GM12865 (cell line): ENCODE data around the gene ZNF552.
"Not testable (repeated sequence)": the region's sequence is repeated elsewhere in the genome, so short reads cannot be mapped to it uniquely, and the experiment has no call there.

Experiments
- DNase-seq: peaks from one replicate; pipeline ENCODE4 v3.0.0; 2010; ENCODE audit warnings: low read depth
- H3K4me3 ChIP-seq: 2 replicates; pipeline ENCODE4 v1.5.1; 2011; ENCODE audit warnings: mild to moderate bottlenecking, low read depth, low read length, control low read depth
- TF ChIP-seq, protein P1 (sequence below): IDR thresholded peaks from 2 replicates; pipeline ENCODE4 v1.5.1; 2011; ENCODE audit warnings: low read length, control low read depth, low read depth, inconsistent platforms; ENCODE audit not compliant: insufficient read depth; ENCODE audit errors: missing control alignments

Gene ZNF552

DNA sequence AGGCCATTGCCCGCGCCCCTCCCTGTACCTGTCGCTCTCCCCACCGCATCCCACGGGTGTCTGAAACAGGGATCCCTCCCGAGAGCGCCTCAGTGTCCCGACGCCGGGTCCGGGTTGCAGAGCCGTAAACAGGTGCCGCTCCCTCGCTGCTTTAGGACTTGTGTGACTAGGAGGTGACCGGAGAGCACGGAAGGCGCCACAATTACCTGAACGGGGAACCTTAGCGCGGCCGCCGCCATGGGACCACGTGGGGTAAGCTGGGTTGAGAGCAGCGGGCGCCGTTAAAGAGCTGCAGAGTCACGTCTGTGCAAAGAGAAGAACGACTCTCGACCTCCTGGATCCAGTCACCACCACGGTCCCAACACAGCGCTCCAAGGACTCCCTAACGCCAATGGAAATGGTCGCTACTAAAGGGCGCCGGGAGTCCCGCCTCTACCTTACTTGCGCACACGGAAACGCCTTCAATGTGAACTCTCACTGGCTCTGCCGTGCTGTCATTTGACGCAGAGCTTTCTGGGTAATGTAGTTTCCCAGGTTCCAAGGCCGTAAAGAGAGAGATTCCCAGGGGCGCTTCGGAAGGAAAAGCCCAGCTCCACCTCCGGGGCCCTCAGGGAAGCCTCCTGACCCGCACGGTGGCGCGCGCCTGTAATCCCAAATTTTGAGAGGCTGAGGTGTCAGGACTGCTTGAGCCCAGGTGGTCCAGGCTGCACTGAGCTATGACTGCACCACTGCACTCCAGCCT, at the start of gene ZNF552:
Gene ZNF552 (minus strand): TSS at position 409 of the 742 bp plus-strand sequence. CDS start 170 bp downstream, at position 239.
- peak within 1 kb of the TSS; percentile 97 for H3K4me3 ChIP-seq
- TF ChIP-seq, protein P1, sequence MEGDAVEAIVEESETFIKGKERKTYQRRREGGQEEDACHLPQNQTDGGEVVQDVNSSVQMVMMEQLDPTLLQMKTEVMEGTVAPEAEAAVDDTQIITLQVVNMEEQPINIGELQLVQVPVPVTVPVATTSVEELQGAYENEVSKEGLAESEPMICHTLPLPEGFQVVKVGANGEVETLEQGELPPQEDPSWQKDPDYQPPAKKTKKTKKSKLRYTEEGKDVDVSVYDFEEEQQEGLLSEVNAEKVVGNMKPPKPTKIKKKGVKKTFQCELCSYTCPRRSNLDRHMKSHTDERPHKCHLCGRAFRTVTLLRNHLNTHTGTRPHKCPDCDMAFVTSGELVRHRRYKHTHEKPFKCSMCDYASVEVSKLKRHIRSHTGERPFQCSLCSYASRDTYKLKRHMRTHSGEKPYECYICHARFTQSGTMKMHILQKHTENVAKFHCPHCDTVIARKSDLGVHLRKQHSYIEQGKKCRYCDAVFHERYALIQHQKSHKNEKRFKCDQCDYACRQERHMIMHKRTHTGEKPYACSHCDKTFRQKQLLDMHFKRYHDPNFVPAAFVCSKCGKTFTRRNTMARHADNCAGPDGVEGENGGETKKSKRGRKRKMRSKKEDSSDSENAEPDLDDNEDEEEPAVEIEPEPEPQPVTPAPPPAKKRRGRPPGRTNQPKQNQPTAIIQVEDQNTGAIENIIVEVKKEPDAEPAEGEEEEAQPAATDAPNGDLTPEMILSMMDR, result no peak
- DNase-seq, result peak; percentile 92

DNA sequence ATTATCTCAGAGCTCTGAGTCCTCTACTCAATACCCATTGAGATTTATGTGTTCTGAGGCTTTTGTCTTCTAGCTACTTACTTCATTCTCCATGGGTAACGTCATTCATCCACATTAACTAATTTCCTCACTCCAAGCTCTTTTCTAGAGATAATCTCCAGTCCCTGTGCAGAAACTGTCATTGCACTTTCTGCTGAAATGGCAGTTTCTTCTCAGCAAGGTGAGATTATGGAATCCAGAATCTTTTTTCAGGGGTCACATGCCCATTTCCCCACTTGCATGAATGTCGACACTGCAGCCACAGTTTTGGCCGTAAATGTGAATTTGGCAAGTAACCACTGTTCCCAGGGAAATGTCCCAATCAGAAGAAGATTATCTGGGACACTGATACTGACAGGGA, 47.6 kb upstream of the ZNF552 start:
- DNase-seq, result not testable (repeated sequence)

DNA sequence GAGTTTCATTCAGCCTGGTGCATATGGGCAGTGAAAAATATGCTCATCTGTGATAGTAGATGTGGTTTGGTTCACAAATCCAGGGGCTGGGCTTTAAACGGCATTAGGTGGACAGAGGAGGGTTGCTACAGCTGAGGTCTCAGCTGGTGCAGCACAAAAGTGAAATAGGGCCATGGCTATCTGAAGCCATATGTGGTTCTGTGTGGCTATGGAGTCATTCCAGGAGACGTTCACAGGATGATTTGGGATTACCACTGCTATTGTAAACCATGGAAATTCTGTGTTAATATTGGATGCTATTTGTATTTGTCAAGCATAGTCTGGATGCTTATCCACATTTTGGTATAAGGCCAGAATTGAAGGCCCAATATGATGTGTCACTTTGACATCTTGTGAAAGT, 39.4 kb upstream of the ZNF552 start:
- H3K4me3 ChIP-seq, DNase-seq: not testable (repeated sequence)

More for the DNA sequence above, 47.6 kb upstream of the ZNF552 start:
- not testable (repeated sequence) for H3K4me3 ChIP-seq

DNA sequence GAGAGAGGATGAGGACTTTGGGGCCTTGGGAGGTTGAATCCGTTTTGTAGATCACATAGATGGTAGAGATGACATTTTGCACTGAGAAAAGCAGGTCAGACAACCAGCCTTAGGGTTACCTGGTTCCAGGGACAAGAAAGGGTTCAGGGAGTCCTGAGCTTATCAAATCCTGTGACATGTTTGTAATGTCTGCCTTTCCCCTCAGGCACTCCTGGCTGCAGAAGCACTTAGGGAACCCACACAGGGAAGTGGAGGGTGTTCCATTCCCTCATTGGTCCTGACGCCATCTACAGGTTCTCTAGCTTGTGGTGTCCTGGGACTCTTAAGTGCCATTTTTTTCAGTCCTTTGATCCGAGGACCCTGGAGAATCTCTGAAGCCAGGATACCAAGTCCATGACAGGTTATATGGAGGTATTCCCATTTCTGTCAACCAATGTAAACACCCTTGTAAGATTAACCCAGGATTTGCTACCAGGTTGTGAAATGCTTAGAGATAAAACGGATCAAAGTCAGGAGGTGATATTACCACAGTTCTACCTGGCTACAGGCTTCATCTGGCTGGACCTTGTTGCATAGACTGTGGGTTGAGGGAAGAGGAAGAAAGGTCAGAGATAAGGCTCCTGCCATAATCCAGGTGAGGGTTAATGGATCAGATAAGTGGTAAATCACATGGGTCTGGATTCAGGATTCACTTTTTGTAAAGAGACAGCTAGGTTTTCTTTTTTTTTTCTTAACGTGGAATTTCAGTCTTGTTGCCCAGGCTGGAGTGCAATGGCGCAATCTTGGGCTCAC, 37.3 kb upstream of the ZNF552 start:
- H3K4me3 ChIP-seq, DNase-seq: not testable (repeated sequence)

DNA sequence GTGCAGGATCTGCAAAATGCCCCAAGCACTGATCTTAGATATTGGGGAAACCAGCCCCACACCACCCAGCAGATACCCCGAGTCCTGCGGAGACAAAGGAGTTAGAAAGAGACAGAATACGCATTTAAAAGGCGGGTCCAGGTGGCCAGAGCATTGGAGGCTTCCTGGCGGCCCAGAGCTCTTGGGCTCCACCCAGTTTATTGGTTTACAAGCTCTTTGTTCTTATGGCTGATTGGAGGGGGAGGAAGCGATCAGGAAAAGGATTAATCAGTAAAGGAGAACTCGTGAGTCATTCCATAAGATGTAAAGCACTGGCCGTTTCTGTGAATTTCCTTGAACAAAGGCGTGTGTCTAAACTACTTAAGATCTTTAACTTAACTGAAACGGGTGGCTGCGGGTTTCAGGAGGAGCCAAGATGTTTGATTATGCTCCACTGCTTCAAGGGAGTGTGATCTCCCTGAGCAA, 35.9 kb upstream of the ZNF552 start:
- TF ChIP-seq, protein P1, result no peak
- peak overlapping the region; percentile 90 for H3K4me3 ChIP-seq
- peak; percentile 65 for DNase-seq

DNA sequence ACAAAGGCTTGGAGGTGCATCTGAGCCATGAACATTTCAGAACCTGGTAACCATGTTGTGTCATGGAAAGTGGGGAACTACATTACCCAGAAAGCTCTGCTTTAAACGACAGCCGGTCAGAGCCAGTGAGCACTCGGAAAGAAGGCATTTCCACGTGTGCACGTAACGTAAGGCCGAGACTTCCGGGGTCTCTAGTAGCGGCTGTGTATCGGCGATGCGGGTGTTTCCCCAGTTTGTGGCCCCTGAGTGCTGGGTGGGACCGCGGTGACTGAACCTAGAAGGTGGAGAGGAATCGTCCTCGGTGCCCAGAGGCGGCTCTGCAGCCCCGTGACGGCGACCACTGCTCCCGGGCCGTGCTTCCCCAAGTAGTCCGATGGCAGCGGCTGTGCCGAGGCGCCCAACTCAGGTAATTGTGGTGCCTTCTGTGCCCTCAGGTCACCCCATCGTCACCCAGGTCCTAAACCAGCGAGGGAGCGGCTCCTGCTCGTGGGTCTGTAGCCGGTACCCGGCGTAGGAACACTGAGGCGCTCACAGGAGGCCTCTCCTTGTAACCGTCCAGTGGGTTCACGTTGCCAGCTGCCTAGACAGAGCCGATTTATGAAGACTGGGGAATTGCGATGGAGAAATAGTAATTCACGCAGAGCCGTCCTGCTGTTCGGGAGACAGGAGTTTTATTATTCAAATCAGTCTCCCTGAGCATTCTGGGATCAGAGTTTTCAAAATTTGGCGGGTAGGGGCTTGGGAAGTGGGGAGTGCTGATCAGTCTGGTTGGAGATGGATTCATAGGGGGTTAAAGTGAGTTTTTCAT, 35.2 kb upstream of the ZNF552 start, which contains the start of gene ZNF587:
Gene ZNF587 (plus strand): TSS at position 194 of the 808 bp plus-strand sequence. CDS start 180 bp downstream, at position 374.
- DNase-seq, result peak; percentile 93
- peak within 1 kb of the TSS; percentile 90 for H3K4me3 ChIP-seq

DNA sequence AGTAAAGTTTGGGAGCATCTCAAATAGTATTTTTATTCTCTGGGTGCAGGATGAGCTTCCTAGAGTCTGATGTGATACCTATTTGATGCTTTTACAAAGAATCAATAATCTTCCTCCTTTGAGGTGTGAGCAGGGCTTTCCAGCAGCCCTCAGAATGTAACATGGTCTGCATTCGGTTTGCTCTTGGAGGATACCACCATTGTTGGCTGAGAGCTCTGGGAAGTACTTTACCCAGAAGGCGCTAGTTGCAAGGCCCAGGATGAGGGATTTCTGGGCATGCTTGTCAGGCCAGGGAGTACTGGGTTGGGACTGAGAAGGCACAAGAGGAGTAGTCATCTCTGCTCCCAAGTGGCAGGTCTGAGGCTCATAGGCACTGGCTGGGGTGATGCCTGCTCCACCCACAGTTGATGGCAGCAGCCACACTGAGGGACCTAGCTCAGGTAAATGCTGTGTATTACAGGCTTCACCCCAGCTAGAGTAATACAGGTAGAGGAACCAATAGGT, 34.5 kb upstream of the ZNF552 start:
- not testable (repeated sequence) for DNase-seq
- H3K4me3 ChIP-seq, result peak overlapping the region; percentile 90

DNA sequence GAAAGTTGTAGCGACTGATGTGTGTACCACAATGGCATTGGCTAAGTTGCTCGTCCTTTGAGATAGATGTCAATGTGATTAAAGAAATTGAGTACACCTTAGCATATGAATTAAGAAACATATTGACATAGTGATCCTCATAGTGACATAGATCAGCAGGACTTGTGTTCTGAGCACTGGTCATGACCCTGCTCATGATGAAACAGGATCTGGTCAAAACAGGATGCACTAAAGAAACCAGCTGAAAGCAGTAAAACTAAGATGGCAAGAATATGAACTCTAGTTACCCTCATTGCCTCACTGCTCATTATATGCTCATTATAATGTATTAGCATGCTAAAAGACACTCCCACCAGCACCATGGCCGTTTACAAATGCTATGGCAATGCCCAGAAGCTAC, 32.5 kb upstream of the ZNF552 start:
- H3K4me3 ChIP-seq, result not testable (repeated sequence)
- DNase-seq, result peak; percentile 12

DNA sequence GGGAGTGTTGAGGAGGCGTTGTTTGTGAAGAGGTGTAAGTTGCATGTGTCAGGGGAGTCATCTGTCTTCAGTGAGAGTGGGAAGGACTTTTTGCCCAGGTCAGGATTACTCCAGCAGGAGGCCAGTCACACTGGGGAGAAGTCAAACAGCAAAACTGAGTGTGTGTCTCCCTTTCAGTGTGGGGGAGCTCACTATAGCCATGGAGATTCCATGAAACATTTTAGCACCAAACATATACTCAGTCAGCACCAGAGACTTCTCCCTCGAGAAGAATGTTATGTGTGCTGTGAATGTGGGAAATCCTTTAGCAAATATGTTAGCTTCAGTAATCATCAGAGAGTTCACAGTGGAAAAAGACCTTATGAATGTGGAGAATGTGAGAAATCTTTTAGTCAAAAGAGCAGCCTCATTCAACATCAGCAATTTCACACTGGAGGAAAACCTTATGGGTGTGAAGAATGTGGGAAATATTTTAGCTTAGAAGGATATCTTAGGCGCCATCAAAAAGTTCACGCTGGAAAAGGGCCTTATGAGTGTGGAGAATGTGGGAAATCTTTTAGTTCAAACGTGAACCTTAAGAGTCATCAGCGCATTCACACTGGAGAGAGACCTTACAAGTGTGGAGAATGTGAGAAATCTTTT, 26.5 kb upstream of the ZNF552 start:
- TF ChIP-seq, protein P1, result no peak
- H3K4me3 ChIP-seq, result no peak overlapping the region
- no peak for DNase-seq

DNA sequence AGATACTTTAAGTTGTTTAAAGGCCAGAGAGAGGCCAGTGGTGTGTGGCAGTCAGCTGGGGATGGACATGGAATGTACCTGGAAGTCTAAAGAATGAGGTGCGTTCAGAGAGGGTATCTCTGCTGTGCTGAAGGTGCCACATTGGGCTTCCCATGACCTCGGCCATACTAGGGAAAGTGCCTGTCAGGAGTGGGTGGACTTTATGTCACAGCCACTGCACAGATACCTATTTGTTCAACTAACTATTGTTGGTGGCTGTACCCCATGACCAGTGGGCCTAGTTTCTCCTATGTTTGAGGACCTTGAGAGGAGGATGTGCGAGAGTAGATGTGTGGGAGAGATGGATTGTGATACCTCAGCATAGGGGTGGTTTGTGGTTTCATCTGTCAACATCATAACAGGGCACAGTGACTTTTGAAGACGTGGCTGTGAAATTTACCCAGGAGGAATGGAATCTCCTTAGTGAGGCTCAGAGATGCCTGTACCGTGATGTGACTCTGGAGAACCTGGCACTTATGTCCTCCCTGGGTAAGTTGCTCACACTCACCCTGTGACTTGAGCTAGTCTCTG, 24.0 kb upstream of the ZNF552 start:
- not testable (repeated sequence) for DNase-seq, H3K4me3 ChIP-seq

DNA sequence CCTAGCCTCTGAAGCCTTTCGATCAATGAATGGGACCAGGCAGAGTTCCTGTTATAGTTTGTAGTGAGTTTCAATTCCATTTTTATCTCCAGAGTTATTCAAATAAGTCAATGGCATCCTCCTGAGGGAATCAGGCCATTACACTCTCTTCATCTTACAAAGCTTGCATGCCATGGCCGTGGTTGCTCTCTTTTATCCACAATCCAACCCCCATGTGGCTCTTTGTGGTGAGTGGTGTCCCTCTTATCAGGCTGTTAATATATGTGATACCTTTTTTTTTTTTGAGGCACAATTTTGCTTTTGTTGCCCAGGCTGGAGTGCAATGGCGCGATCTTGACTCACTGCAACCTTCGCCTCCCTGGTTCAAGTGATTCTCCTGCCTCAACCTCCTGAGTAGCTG, 22.3 kb upstream of the ZNF552 start:
- DNase-seq, H3K4me3 ChIP-seq: not testable (repeated sequence)
